K562 treated with DMSO at 1 percent for 12 hours (cell line): ENCODE data around the gene CXCL16. TPM values are rescaled to one million over a fixed set of nuclear protein-coding genes. Genes with fewer than 3 reads are reported as not detected.

Source experiments
- total RNA-seq: library from RNA; unstranded; fragments of 300-600 nt; gene quantifications from 2 replicates; pipeline ENCODE4 v1.2.3, GENCODE V29; 2022; ENCODE audit not compliant: insufficient read depth

Gene CXCL16, protein sequence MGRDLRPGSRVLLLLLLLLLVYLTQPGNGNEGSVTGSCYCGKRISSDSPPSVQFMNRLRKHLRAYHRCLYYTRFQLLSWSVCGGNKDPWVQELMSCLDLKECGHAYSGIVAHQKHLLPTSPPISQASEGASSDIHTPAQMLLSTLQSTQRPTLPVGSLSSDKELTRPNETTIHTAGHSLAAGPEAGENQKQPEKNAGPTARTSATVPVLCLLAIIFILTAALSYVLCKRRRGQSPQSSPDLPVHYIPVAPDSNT
- total RNA-seq = 0.85 TPM in 1 of 2 replicates, not detected in the other

DNA sequence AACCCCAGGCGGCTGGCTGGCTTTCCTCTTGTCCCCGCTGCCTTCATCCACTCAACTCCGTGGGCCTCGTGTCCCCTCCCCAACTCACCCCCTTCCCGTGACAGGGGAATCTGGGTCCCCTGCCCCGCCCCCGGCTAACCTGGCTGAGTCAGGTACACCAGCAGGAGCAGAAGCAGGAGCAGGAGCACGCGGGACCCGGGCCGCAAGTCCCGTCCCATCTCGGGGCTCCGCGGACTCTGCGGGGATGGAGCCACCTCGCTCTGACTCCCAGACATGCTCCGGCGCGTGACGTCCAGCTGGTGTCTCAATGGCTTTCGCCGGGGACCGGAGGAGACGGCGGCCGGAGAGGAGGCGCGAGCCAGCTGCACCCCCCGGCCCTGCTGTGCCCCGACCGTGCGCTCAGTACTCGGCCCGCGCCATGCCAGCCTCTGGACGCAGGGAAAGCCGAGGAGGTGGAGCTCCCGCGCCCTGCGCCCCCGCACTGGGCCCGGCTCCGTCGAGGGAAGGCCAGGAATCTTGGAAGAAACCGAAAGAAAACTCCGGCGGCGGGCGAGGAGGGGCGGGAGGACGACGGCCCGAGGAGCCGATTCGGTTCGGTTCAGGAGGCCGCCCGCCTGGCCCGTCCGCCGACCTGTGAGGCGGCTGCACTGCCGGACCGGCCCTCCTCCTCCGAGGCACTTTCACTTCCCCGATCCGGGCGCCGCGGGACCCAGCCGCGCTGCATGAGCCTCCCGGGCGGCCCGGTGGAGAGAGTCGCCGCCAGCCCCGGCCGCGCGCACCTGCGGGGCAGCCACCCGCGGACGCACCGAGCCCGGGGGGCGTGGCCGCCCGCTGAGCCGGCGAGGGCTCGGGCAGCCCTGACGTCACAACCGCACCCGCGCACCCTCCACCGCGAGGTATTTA is at the start of gene CXCL16, which contains the start of gene ZMYND15:
TSS of gene CXCL16 (minus strand) at position 807 of the 903 bp plus-strand sequence. CDS start at position 218, 589 bp downstream.
TSS of gene ZMYND15 (plus strand) at position 712 of the 903 bp plus-strand sequence. CDS start 716 bp downstream, outside the sequence.

GRCh38 chr17:4788807-4789700 is 49.3 kb upstream of the CXCL16 start, which contains the start of gene GLTPD2:
GLTPD2 (plus strand) TSS chr17:4788964; CDS start chr17:4789012, 48 bp downstream.

GRCh38 chr17:4786106-4786511 is 46.4 kb upstream of the CXCL16 start, which contains the start of gene VMO1:
VMO1 (minus strand) TSS chr17:4786364; CDS start chr17:4786352, 12 bp downstream.

DNA sequence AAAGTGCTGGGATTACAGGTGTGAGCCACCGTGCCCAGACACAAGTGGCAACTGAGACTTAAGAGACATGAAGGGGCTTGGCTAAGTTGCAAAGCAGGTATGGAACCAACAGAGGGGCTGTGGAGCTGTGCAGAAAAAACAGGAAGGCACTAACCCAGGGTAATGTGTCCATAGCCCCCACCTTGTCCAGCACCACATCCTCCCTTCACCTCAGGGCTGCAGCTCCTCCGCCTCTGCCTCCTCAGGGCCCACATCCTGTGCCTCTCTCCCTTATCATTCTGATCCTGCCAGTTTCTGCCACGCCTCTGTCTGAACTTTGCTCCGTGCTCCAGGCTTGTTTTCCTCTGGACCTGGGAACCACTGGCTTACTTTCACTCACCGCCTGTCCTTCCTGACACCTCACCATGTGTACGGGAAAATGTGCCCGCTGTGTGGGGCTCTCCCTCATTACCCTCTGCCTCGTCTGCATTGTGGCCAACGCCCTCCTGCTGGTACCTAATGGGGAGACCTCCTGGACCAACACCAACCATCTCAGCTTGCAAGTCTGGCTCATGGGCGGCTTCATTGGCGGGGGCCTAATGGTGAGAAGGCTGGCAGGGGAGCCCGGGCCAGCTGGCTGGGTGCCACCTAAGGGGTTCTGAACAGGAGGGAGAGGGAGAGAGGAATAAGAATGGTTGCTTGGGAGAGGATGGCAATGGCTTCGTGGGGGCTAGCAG is 31.9 kb upstream of the CXCL16 start, which contains the start of gene TM4SF5:
TSS of gene TM4SF5 (plus strand) at position 368 of the 716 bp plus-strand sequence. CDS start at position 405, 37 bp downstream.

DNA sequence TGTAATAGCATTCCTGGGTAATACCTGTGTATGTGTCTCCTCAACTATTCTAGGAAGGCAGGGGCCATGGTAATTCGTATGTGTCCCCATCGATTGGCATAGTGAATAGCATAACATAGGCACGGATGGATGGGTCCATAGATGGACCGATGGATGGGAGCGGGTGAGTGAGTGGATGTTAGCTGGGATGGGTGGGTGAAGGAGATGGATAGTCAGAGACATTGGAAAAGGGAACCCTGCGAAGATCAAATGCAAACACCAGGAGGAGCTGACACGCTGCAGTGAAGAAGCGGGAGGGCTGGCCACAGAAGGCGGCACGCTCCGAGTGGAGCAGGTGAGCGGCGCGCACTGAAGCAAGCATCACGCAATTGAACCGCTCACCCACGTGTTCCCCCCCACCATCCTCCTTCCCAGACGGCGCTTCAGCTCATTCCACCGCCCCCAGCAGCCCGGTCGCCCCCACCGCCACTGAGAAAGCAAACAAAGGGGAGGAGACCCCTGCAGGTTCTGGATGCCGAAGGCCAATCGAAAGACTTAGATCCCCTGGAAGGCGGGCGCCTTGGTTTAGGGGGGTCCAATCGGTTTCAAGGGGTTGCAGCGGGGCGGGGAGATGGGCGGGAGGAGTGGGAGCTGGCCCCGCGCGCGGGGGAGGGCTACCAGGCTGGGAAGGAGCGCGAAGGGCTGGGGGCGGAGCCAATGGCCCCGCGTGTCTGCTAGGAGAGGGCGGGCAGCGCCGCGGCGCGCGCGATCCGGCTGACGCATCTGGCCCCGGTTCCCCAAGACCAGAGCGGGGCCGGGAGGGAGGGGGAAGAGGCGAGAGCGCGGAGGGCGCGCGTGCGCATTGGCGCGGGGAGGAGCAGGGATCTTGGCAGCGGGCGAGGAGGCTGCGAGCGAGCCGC is 29.7 kb downstream of the CXCL16 start, which contains the start of gene ARRB2:
TSS of gene ARRB2 (plus strand) at position 839 of the 899 bp plus-strand sequence. CDS start 90 bp downstream, outside the sequence.

Other genes starting within 250 kb of the CXCL16 start
- gene SPNS2, start 241.0 kb downstream of the CXCL16 start, total RNA-seq = not detected in 2 replicates
- 3.9 and 14.4 TPM in 2 replicates for gene MYBBP1A, start 184.5 kb downstream of the CXCL16 start, total RNA-seq
- gene GGT6, start 179.4 kb downstream of the CXCL16 start, total RNA-seq = not detected in 2 replicates
- not detected in 2 replicates for gene SMTNL2, start 155.4 kb downstream of the CXCL16 start, total RNA-seq
- not detected in 2 replicates for gene ALOX15, start 98.2 kb downstream of the CXCL16 start, total RNA-seq
- 27.5 and 53.1 TPM in 2 replicates for gene PELP1, start 35.8 kb downstream of the CXCL16 start, total RNA-seq
- 16.6 and 23.4 TPM in 2 replicates for gene ARRB2, start 29.3 kb downstream of the CXCL16 start, total RNA-seq
- gene MED11, start 8.5 kb downstream of the CXCL16 start, total RNA-seq = 6.8 and 7.9 TPM in 2 replicates
- gene ZMYND15, start 95 bp downstream of the CXCL16 start, total RNA-seq = not detected in 2 replicates
- gene TM4SF5, start 32.0 kb upstream of the CXCL16 start, total RNA-seq = not detected in 2 replicates
- not detected in 2 replicates for gene VMO1, start 46.4 kb upstream of the CXCL16 start, total RNA-seq
- 1.0 and 1.7 TPM in 2 replicates for gene GLTPD2, start 49.0 kb upstream of the CXCL16 start, total RNA-seq
- 171 and 204 TPM in 2 replicates for gene PSMB6, start 56.2 kb upstream of the CXCL16 start, total RNA-seq
- gene PLD2, start 67.2 kb upstream of the CXCL16 start, total RNA-seq = 10.0 and 10.2 TPM in 2 replicates
- 11.8 and 28.5 TPM in 2 replicates for gene MINK1, start 93.4 kb upstream of the CXCL16 start, total RNA-seq
- 0.31 TPM in 1 of 2 replicates, not detected in the other for gene C17orf107, start 159.6 kb upstream of the CXCL16 start, total RNA-seq
- not detected in 2 replicates for gene CHRNE, start 163.2 kb upstream of the CXCL16 start, total RNA-seq
- 1.9 TPM in 1 of 2 replicates, not detected in the other for gene GP1BA, start 192.3 kb upstream of the CXCL16 start, total RNA-seq
- 56.3 and 66.0 TPM in 2 replicates for gene SLC25A11, start 200.1 kb upstream of the CXCL16 start, total RNA-seq
- 44.1 and 44.9 TPM in 2 replicates for gene RNF167, start 200.3 kb upstream of the CXCL16 start, total RNA-seq
- gene PFN1, start 208.6 kb upstream of the CXCL16 start, total RNA-seq = 500 and 571 TPM in 2 replicates
- gene ENO3, start 211.2 kb upstream of the CXCL16 start, total RNA-seq = 11.9 and 14.1 TPM in 2 replicates
- gene SPAG7, start 227.9 kb upstream of the CXCL16 start, total RNA-seq = 39.6 and 41.2 TPM in 2 replicates
- gene CAMTA2, start 247.7 kb upstream of the CXCL16 start, total RNA-seq = 15.5 and 24.6 TPM in 2 replicates